T-cell (primary cell): ENCODE data around the gene HPSE. TPM values are rescaled to one million over a fixed set of nuclear protein-coding genes. Genes with fewer than 3 reads are reported as not detected.
"Not testable (repeated sequence)": the region's sequence is repeated elsewhere in the genome, so short reads cannot be mapped to it uniquely, and the experiment has no call there.

Experiments
- ATAC-seq, 4 experiments: fragments of 200-7000 bp in 3 of 4; fragments of 150-1000 bp in 1 of 4; cut with Tn5 transposase; replicated peaks in 1 of 4; 1 replicate in 3 of 4; 2 replicates in 1 of 4; pipeline ENCODE4 v1.10.0; 2021; ENCODE audit warnings: moderate library complexity in 3 of 4, mild to moderate bottlenecking in 2 of 4, moderate number of reproducible peaks in 1 of 4
- CTCF ChIA-PET, 2 donors: fragments of 300-600 bp; sonication (Branson Sonifier 250); formaldehyde crosslinking; loops; one replicate each; lab custom pipeline; 2022; ENCODE audit warnings: antibody characterized with exemption in 2 of 2; lab: Charles Lee
- POLR2A ChIA-PET, 2 donors: fragments of 300-600 bp; sonication (Branson Sonifier 250); formaldehyde crosslinking; loops; one replicate each; lab custom pipeline; 2022; ENCODE audit warnings: antibody characterized with exemption in 2 of 2; lab: Charles Lee
- DNase-seq, 35 experiments: peaks; one replicate each; pipeline versions ENCODE4 v3.0.0 to v3.0.0-alpha.2; 2013 to 2023
- H3K27ac ChIP-seq: one replicate; pipeline ENCODE4 v1.5.1; 2013; ENCODE audit warnings: low read length
- H3K27me3 ChIP-seq, 2 experiments: replicated peaks in 1 of 2; 1 replicate in 1 of 2; 2 replicates in 1 of 2; pipeline versions ENCODE4 v1.6.1 to v1.7.0; 2013; ENCODE audit warnings: low read length in 1 of 2, mixed read lengths in 1 of 2; ENCODE audit not compliant: control insufficient read depth in 2 of 2, insufficient read depth in 2 of 2; ENCODE audit errors: extremely low read depth in 1 of 2
- H3K36me3 ChIP-seq, 2 donors: 1 replicate in 1 of 2; 2 replicates in 1 of 2; pipeline versions ENCODE4 v1.6.1 to v1.7.0; 2013; ENCODE audit warnings: low read length in 1 of 2; ENCODE audit not compliant: control insufficient read depth in 2 of 2, insufficient read depth in 1 of 2; ENCODE audit errors: extremely low read depth in 1 of 2
- H3K4me1 ChIP-seq, 2 experiments: 1 replicate in 1 of 2; 2 replicates in 1 of 2; pipeline versions ENCODE4 v1.6.1 to v1.7.0; 2013; ENCODE audit warnings: low read length in 2 of 2, mixed read lengths in 1 of 2; ENCODE audit not compliant: insufficient read depth in 2 of 2, control insufficient read depth in 1 of 2; ENCODE audit errors: extremely low read depth in 1 of 2
- H3K4me3 ChIP-seq, 2 donors: 1 replicate in 1 of 2; 2 replicates in 1 of 2; pipeline versions ENCODE4 v1.5.1 to v1.7.0; 2013; ENCODE audit warnings: mild to moderate bottlenecking in 2 of 2, low read length in 1 of 2, moderate library complexity in 1 of 2; ENCODE audit not compliant: control insufficient read depth in 1 of 2; ENCODE audit errors: extremely low read depth in 1 of 2
- H3K9me3 ChIP-seq: 2 replicates; pipeline ENCODE4 v1.7.0; 2013
- H3K27ac Mint-ChIP-seq, 2 donors: one replicate each; pipeline ENCODE4 v1.8.0; 2020 to 2021; ENCODE audit warnings: mild to moderate bottlenecking in 2 of 2, mixed read lengths in 2 of 2
- H3K27me3 Mint-ChIP-seq, 2 donors: one replicate each; pipeline ENCODE4 v1.8.0; 2021 to 2022; ENCODE audit warnings: mixed read lengths in 2 of 2
- H3K36me3 Mint-ChIP-seq: one replicate; pipeline ENCODE4 v1.8.0; 2021; ENCODE audit warnings: mixed read lengths
- H3K4me1 Mint-ChIP-seq, 3 donors: one replicate each; pipeline ENCODE4 v1.8.0; 2020 to 2022; ENCODE audit warnings: mixed read lengths in 3 of 3, mild to moderate bottlenecking in 1 of 3
- H3K4me3 Mint-ChIP-seq, 3 donors: one replicate each; pipeline ENCODE4 v1.8.0; 2020 to 2022; ENCODE audit warnings: mild to moderate bottlenecking in 3 of 3, mixed read lengths in 3 of 3, moderate library complexity in 3 of 3
- H3K9me3 Mint-ChIP-seq, 3 donors: one replicate each; pipeline ENCODE4 v1.8.0; 2020 to 2022; ENCODE audit warnings: mixed read lengths in 3 of 3
- WGBS: methylation state at CpG from one replicate; pipeline ENCODE4 v1.1.5; 2013; ENCODE audit warnings: missing lambda C conversion rate; ENCODE audit not compliant: insufficient coverage; 5-methylcytosine and 5-hydroxymethylcytosine counted together
- total RNA-seq, 35 experiments: library from RNA in 6 of 35; stranded (reverse) in 6 of 35; fragments of 120-200 nt in 1 of 35; gene quantifications; one replicate each; pipeline versions ENCODE4 v1.2.1 to v1.2.4 and lab custom pipeline; 2013 to 2026

HPSE gene
- total RNA-seq, 5 donors from 2014 or later (not counting 1 experiment from before 2014, with no cell fraction given), result 4.5 to 7.2 (median 6.1) TPM

DNA sequence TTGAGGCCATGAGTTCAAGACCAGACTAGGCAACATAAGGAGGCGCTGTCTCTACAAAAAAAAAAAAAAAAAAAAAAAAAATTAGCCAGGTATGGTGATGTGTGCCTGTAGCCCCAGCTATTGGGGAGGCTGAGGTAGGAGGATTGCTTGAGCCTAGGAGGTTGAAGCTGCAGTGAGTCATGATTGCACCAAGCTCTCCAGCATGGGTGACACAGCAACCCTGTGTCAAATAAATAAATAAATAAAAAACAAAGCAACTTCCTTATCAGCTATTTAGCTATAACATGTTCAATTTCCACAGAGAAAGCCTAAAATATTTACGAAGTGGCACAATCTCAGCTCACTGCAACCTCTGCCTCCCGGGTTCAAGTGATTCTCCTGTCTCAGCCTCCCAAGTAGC is 60.7 kb downstream of the HPSE start:
- ATAC-seq, H3K27me3 ChIP-seq, H3K9me3 Mint-ChIP-seq, H3K9me3 ChIP-seq, H3K4me1 ChIP-seq, H3K4me3 ChIP-seq, H3K27ac ChIP-seq, DNase-seq, H3K4me3 Mint-ChIP-seq, H3K27me3 Mint-ChIP-seq, H3K27ac Mint-ChIP-seq: not testable (repeated sequence)
- CTCF ChIA-PET, result interaction anchor here (0.6 to 1.4 kb wide), 5 partner anchors 11 to 362 kb away, joined by 3 to 11 read pairs (median 3); partner anchors contain the start of gene COQ2 (in 1 of the 2)
- peaks cover 6 to 22% (median 10%) of the 10 kb centered on the region in 3 donors for H3K4me1 Mint-ChIP-seq
- POLR2A ChIA-PET, result interaction anchor here (0.7 kb wide), 2 partner anchors 272 to 336 kb away, joined by 7 to 20 read pairs; no protein-coding TSS in a partner anchor
- peaks cover 56% of the 10 kb centered on the region for H3K36me3 Mint-ChIP-seq
- 83% methylated on average over 1 of the region's 3 CpGs for whole genome bisulfite sequencing
- H3K36me3 ChIP-seq, result peaks cover 8 to 21% of the 10 kb centered on the region in 2 donors

DNA sequence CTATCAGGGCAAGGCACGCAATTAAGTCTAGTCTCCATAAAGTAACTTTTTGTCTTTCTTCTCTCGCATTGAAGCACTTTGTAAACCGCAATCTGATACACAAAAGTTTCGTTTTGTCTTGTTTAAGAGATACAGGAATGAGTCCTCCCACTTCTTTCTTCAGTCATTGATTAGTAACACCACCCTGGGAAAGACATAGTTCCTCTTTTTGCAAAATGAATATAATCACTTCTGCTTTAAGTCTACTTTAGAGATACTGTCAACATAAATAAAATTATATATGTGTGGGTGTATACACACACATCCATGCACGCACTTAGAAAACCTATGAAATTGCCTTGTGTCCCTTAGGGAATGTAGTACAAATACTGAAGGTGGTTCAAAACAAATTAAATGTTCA is 61.7 kb downstream of the HPSE start:
- H3K27ac ChIP-seq, result no peak overlapping the region
- peaks cover 58% of the 10 kb centered on the region for H3K36me3 Mint-ChIP-seq
- H3K4me1 ChIP-seq, result no peaks in the 10 kb centered on the region
- WGBS, result no CpG with 5 or more reads among the region's 5 CpGs
- ChIA-PET CTCF (interaction anchor here (1.0 to 2.4 kb wide), 3 partner anchors 8 to 36 kb away, joined by 3 to 7 read pairs (median 3); partner anchors contain the start of gene COQ2 (in 1 of the 2)), POLR2A (no interaction called here)
- DNase-seq (no peak), ATAC-seq (no peak)
- H3K9me3 ChIP-seq, result no peaks in the 10 kb centered on the region
- H3K36me3 ChIP-seq, result peaks cover 8 to 19% of the 10 kb centered on the region in 2 donors
- H3K27me3 ChIP-seq, result no peaks in the 10 kb centered on the region
- H3K4me1 Mint-ChIP-seq, result peaks cover 6 to 25% (median 13%) of the 10 kb centered on the region in 3 donors
- no peak overlapping the region for H3K27ac Mint-ChIP-seq
- no peak overlapping the region for H3K4me3 Mint-ChIP-seq
- H3K9me3 Mint-ChIP-seq, result no peaks in the 10 kb centered on the region
- no peaks in the 10 kb centered on the region for H3K27me3 Mint-ChIP-seq
- H3K4me3 ChIP-seq, result no peak overlapping the region

DNA sequence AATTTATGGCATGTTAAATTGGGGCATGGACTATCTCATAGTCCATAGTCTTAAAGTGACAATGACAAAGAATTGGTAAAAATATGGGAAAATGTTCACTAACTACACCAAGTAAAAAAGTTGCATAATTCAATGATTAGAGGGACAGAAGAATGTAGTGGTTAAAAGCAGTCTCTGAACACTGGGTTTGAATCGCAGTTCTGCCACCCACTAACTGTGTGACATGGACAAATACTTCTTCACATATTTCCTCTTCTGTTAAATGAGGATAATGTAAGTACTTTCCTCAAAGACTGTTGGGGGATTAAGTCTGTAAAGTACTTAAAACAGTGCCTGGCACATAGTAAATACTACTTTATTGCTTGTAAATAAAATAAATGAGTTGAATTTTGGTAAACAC is 65.4 kb downstream of the HPSE start:
- no peaks in the 10 kb centered on the region for H3K27me3 Mint-ChIP-seq
- POLR2A ChIA-PET, result no interaction called here
- ATAC-seq (no peak), DNase-seq (no peak)
- Histone ChIP-seq H3K27me3 (no peaks in the 10 kb centered on the region), H3K4me1 (peaks cover 0 to 8% of the 10 kb centered on the region in 2 experiments), H3K9me3 (no peaks in the 10 kb centered on the region), H3K36me3 (peaks cover 8 to 20% of the 10 kb centered on the region in 2 donors), H3K4me3 (no peak overlapping the region), H3K27ac (no peak overlapping the region)
- H3K4me1 Mint-ChIP-seq, result peaks cover 0 to 13% (median 8%) of the 10 kb centered on the region in 3 donors
- no CpG with 5 or more reads among the region's 1 CpG for WGBS
- CTCF ChIA-PET, result no interaction called here
- no peak overlapping the region for H3K27ac Mint-ChIP-seq
- H3K36me3 Mint-ChIP-seq, result peaks cover 40% of the 10 kb centered on the region
- H3K4me3 Mint-ChIP-seq, result no peak overlapping the region
- no peaks in the 10 kb centered on the region for H3K9me3 Mint-ChIP-seq

DNA sequence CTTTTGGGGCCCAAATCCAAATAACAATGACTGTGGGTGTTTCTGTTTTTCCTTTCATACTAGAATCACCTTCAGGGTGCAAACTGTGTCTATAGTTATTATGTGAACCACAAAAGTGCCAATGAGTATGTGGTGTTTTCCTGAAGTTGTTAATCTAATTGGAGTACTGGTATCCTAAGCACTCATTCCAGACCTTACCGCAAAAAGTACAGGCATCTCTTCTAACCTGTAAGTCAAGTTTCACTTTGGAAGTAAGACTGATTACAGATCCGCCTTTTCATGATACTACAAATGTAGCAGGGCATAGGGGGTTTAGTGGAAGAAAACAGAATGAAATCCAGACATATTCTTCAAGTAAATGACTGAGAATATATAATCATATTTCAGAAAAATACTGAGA is 66.2 kb downstream of the HPSE start:
- peaks cover 0 to 8% of the 10 kb centered on the region in 2 experiments for H3K4me1 ChIP-seq
- Mint-ChIP-seq H3K27me3 (no peaks in the 10 kb centered on the region), H3K4me3 (no peak overlapping the region), H3K4me1 (peaks cover 0 to 13% (median 8%) of the 10 kb centered on the region in 3 donors), H3K27ac (no peak overlapping the region), H3K9me3 (no peaks in the 10 kb centered on the region), H3K36me3 (peaks cover 38% of the 10 kb centered on the region)
- no peaks in the 10 kb centered on the region for H3K27me3 ChIP-seq
- no peak for ATAC-seq
- no peak overlapping the region for H3K27ac ChIP-seq
- ChIA-PET POLR2A (interaction anchor here in 1 of 2 donors (0.6 kb wide), 1 partner anchor 234 kb away, joined by 3 read pairs; no protein-coding TSS in a partner anchor), CTCF (interaction anchor here in 1 of 2 donors (0.6 to 3.5 kb wide), 3 partner anchors 13 to 193 kb away, joined by 5 to 30 read pairs (median 17); no protein-coding TSS in a partner anchor)
- no CpG with 5 or more reads among the region's 2 CpGs for WGBS
- DNase-seq, result no peak
- H3K36me3 ChIP-seq, result peaks cover 8 to 18% of the 10 kb centered on the region in 2 donors
- H3K4me3 ChIP-seq, result no peak overlapping the region
- no peaks in the 10 kb centered on the region for H3K9me3 ChIP-seq

DNA sequence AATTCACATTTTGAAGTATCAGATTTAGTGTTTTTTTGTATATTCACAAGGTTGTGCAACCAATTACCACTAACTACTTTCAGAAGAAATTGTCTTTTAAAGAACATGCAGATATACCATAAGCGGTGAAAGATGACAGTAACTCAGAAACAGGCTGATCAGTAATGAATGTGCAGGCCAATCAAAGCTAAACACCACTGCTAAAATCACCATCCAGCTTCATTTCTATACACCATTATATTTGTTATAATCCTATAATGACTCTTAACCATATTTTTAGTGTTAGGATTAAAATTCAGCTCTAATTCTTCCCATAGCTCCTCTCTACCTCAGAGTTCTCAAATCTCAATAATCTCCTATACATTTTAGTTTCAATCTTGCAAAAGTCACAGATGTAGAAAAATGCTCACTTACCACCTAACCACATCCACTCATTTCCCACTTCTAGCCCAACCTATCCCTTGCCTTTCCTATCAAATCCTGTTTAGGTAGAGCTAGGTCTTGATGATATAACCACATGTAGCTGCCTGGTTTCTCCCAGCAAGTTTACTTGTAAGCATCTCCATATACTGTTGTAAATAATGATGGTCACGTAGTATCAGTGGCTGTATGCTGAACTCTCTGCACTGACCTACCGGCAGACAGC is 66.7 kb downstream of the HPSE start:
- no CpG with 5 or more reads among the region's 3 CpGs for WGBS
- Mint-ChIP-seq H3K27me3 (no peaks in the 10 kb centered on the region), H3K4me3 (no peak overlapping the region), H3K36me3 (peaks cover 37% of the 10 kb centered on the region), H3K9me3 (no peaks in the 10 kb centered on the region), H3K4me1 (peaks cover 0 to 12% (median 8%) of the 10 kb centered on the region in 3 donors), H3K27ac (no peak overlapping the region)
- Histone ChIP-seq H3K4me3 (no peak overlapping the region), H3K27ac (no peak overlapping the region), H3K4me1 (peaks cover 0 to 8% of the 10 kb centered on the region in 2 experiments), H3K36me3 (peaks cover 8 to 18% of the 10 kb centered on the region in 2 donors), H3K27me3 (no peaks in the 10 kb centered on the region), H3K9me3 (no peaks in the 10 kb centered on the region)
- DNase-seq (no peak), ATAC-seq (no peak)
- POLR2A ChIA-PET, result interaction anchor here in 1 of 2 donors (0.6 kb wide), 1 partner anchor 233 kb away, joined by 3 read pairs; no protein-coding TSS in a partner anchor
- CTCF ChIA-PET, result interaction anchor here in 1 of 2 donors (1.4 to 3.5 kb wide), 4 partner anchors 13 to 212 kb away, joined by 3 to 30 read pairs (median 12); partner anchors contain the start of gene COQ2

DNA sequence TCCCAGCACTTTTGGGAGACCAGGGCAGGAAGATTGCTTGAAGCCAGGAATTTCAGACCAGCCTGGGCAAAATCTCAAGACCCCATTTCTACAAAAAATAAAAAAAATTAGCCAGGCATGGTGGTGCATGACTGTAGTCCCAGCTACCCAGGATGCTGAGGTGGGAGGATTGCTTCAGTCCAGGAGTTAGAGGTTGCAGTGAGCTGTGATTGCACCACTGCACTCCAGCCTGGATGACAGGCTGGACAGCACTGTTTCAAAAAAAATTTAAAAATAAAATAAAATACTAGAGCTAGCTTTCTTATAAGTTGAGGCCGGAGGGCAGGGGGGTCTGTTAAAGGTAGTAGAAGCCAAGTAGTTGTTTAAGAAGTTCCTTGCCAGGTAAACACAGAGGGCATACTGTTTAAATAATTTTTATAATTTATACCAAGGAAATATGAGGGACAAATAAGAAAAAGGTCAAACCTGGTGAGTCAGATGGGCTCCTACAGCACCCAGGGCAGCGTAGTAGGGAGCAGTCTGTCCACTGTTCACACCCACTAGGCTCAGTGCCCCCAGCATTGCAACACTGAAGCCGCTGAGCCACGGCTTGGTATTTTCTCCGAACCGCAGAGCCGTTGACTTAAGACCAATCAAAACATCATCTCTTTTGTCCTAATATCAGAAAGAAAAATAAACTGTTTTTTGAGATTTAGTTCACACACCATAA is 67.4 kb downstream of the HPSE start:
- H3K27me3 Mint-ChIP-seq, result no peaks in the 10 kb centered on the region
- no peaks in the 10 kb centered on the region for H3K9me3 Mint-ChIP-seq
- Histone ChIP-seq H3K4me3 (no peak overlapping the region), H3K36me3 (peaks cover 8 to 14% of the 10 kb centered on the region in 2 donors), H3K9me3 (no peaks in the 10 kb centered on the region), H3K27me3 (no peaks in the 10 kb centered on the region), H3K4me1 (peaks cover 0 to 8% of the 10 kb centered on the region in 2 experiments), H3K27ac (no peak overlapping the region)
- ATAC-seq (no peak), DNase-seq (no peak)
- no peak overlapping the region for H3K4me3 Mint-ChIP-seq
- ChIA-PET POLR2A (no interaction called here), CTCF (interaction anchor here (0.9 to 3.5 kb wide), 5 partner anchors 14 to 211 kb away, joined by 3 to 30 read pairs (median 8); partner anchors contain the start of gene COQ2 (in 1 of the 2))
- peaks cover 0 to 8% (median 7%) of the 10 kb centered on the region in 3 donors for H3K4me1 Mint-ChIP-seq
- peaks cover 34% of the 10 kb centered on the region for H3K36me3 Mint-ChIP-seq
- 83% methylated on average over 1 of the region's 7 CpGs for WGBS
- no peak overlapping the region for H3K27ac Mint-ChIP-seq
